ENCODE measurements around the gene XRCC4. TPM values are rescaled to one million over a fixed set of nuclear protein-coding genes. Genes with fewer than 3 reads are reported as not detected.

The XRCC4 gene
- total RNA-seq, 1 donor = 36.5 TPM

- TF ChIP-seq CTCF (IDR thresholded peaks at IDR 0.05; ENCODE audit: insufficient read depth, low read length) = no peak
- no peak overlapping the region for H3K4me3 ChIP-seq (ENCODE audit: low read depth, low read length)
- no peak for DNase-seq (ENCODE audit: low read depth)
Observed at GRCh38 chr5:83069096-83069799, 8.1 kb upstream of the XRCC4 start.

DNA sequence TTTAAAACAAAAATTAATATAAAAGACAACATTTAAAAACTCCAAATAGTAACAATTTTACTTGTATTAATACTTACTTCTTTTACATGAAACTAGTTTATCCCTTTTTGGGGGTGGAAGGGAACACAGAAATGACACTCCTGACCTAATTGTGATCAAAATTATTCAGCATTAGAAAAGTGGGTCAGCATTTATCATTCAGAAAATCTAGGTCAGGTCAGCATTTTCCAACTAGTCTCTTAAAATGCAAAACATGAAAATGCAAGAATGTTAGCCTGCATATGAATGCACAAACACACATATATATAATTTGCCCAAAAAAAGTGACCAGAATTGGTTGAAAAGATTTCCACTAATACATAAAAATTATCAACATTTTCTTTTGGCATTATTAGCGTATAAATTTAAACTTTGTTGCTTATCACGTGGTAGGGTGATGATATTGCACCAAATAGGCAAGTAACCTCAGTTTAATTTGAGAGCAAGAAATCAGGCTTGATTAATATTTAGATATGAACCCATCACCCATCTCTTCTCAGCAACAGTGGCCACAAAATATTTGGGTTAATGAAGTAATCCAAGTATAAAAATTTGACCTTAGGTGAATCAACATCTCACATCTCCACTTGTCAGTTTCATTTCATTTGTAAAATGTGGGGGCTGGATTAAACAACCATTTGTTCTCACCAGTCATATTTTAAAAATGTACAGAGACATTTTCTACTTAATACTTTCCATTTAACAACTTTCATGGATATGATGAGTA is 5.9 kb upstream of the XRCC4 start:
- TF ChIP-seq CTCF (IDR thresholded peaks at IDR 0.05; ENCODE audit: insufficient read depth, low read length) = no peak
- no peak for DNase-seq (ENCODE audit: low read depth)
- no peak overlapping the region for H3K4me3 ChIP-seq (ENCODE audit: low read depth, low read length)

GRCh38 chr5:83072966-83073365 is 4.4 kb upstream of the XRCC4 start:
- no peak for TF ChIP-seq CTCF (IDR thresholded peaks at IDR 0.05; ENCODE audit: insufficient read depth, low read length)
- DNase-seq (ENCODE audit: low read depth) = peak; percentile 35
- H3K4me3 ChIP-seq (ENCODE audit: low read depth, low read length) = no peak overlapping the region

GRCh38 chr5:83077662-83078261 is 415 bp downstream of the XRCC4 start:
- TF ChIP-seq CTCF (IDR thresholded peaks at IDR 0.05; ENCODE audit: insufficient read depth, low read length) = no peak
- peak overlapping the region; percentile 89 for H3K4me3 ChIP-seq (ENCODE audit: low read depth, low read length)
- no peak for DNase-seq (ENCODE audit: low read depth)

GRCh38 chr5:83082750-83083149 is 5.4 kb downstream of the XRCC4 start:
- no peak for DNase-seq (ENCODE audit: low read depth)
- no peak for TF ChIP-seq CTCF (IDR thresholded peaks at IDR 0.05; ENCODE audit: insufficient read depth, low read length)
- no peak overlapping the region for H3K4me3 ChIP-seq (ENCODE audit: low read depth, low read length)

DNA sequence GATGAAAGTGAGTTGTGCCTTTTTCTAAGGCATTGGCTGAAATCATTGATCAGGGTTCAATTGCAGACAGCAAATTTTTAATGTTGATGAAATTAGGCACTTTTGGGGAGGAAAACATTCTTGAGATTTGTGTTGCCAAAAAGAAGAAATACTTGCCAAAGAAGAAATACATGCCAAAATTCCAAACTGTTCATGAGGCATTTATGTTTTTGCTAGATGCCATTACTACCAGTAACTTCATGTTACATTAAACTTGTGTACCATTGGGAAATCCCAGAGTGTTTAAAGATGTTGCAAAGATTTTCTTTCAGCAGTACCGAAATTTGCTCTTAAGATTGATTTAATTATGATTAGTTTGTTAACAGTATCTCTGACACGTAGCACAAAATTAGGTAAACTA is 7.0 kb downstream of the XRCC4 start:
- TF ChIP-seq CTCF (IDR thresholded peaks at IDR 0.05; ENCODE audit: insufficient read depth, low read length) = no peak
- DNase-seq (ENCODE audit: low read depth) = peak; percentile 58
- no peak overlapping the region for H3K4me3 ChIP-seq (ENCODE audit: low read depth, low read length)

Data from fibroblast of the aortic adventitia (primary cell).